HG03565 (cell line): ENCODE measurements around the gene DDX3X.
"Not testable (repeated sequence)": the region's sequence is repeated elsewhere in the genome, so short reads cannot be mapped to it uniquely, and the experiment has no call there.

Source experiments
- ATAC-seq: cut with Tn5 transposase; IDR thresholded peaks from one replicate; pipeline ENCODE4 v1.9.1; 2021; ENCODE audit warnings: mild to moderate bottlenecking, moderate library complexity; ENCODE audit not compliant: unreplicated experiment

DDX3X gene

DNA sequence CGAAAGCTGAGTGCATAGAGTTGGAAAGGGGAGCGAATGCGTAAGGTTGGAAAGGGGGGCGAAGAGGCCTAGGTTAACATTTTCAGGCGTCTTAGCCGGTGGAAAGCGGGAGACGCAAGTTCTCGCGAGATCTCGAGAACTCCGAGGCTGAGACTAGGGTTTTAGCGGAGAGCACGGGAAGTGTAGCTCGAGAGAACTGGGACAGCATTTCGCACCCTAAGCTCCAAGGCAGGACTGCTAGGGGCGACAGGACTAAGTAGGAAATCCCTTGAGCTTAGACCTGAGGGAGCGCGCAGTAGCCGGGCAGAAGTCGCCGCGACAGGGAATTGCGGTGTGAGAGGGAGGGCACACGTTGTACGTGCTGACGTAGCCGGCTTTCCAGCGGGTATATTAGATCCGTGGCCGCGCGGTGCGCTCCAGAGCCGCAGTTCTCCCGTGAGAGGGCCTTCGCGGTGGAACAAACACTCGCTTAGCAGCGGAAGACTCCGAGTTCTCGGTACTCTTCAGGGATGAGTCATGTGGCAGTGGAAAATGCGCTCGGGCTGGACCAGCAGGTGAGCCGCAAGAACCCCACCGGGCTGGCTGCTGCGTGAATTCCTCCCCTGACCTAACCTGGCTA, at the start of gene DDX3X:
Gene DDX3X, plus strand, starts transcription at position 419 of the 619 bp plus-strand sequence. Its CDS starts 91 bp downstream, at position 510.
- ATAC-seq: peak; percentile 38

- ATAC-seq: not testable (repeated sequence)
These were observed 48.0 kb upstream of the DDX3X start for GRCh38 chrX:41285928-41286327.

- ATAC-seq: no peak
These were observed 45.3 kb upstream of the DDX3X start for GRCh38 chrX:41288641-41289040.

GRCh38 chrX:41289095-41289494, 44.9 kb upstream of the DDX3X start:
- ATAC-seq: no peak

DNA sequence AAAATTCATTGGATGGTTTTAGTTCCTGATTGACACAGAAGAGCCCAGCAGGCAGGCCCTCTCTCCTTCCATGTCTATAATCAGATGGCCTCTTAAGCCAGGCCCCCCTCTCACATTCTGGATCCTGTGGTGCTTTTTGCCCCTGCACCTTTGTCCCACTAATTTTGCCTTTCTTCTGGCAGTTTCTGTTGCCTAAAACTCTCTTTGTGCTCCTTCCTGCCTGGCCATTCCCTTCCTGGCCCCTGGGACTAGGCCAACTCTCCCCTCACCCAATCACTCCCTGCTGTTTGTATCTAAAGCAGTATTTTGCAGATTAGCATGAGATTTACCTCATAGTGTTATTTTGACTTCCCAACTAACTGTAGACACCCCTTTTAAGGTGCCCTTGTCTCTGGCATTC, 42.7 kb upstream of the DDX3X start:
- ATAC-seq: no peak

DNA sequence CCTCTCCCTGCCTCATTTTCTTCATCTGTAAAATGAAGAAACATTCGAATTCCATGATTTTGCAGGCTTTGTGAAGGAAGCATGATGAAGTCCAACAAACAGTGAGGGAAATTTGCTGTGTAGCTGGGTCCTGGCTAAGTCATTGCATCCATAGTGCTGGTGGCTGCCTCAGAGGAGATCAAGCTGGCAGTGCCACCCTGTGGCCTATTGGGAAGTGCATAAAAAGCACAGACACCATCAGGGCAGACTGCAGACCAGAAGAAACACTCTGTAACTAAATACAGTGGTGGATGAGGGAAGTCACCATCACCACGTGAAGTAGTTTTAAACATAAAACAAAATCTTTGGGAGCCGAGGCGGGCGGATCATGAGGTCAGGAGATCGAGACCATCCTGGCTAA, 40.7 kb upstream of the DDX3X start:
- ATAC-seq: no peak

DNA sequence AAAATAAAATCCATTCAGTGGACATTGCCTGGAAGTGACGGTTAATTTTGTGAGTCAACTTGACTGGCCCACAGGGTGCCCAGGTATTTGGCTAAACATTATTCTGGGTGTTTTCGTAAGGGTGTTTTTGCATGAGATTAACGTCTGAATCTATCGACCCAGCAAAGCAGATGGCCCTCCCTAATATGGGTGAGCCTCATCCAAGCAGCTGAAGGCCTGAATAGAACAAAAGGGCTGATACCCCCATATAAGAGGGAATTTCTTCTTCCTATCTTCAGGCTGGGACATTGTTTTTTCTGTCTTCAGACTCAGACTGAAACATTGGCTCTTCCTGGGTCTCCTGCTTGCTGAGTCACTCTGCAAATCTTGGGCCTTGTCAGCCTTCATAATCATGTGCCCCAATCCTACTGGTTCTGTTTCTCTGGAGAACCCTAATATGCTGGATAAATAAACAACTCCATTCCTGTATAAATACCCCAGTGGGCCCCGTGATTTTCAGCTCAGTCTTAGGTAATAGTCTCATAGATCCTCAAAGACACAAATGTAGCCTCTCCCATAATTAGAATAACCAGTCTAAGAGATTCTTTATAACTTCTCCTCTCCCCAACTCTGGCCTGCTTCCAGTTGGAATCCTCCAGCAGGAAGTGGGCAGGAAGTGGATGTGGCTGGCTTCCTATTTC, 33.1 kb upstream of the DDX3X start:
- no peak for ATAC-seq

- ATAC-seq: no peak
These were observed 32.5 kb upstream of the DDX3X start for GRCh38 chrX:41301438-41301824.

DNA sequence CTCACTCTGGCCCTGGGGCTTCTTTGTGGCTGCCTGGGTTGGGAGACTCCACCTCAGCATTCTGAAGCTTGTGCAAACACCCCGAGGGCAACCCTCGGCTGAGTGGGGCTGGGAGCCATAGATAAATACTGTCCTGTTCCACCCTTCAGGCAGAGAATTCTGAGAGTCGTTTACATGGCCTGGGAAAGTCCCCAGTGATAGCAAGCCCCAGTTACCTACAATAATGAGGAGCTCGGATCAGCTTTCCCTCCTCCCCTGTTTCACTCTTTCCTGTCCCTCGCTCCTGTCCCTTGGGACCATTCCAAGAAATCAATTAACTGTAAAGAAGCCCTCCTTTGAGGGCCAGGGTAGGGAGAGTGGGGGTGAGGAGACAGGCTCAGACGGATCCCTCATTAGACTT, 31.6 kb upstream of the DDX3X start:
- no peak for ATAC-seq

GRCh38 chrX:41303013-41303412, 30.9 kb upstream of the DDX3X start:
- ATAC-seq: no peak

GRCh38 chrX:41304178-41304577, 29.8 kb upstream of the DDX3X start:
- ATAC-seq: no peak

DNA sequence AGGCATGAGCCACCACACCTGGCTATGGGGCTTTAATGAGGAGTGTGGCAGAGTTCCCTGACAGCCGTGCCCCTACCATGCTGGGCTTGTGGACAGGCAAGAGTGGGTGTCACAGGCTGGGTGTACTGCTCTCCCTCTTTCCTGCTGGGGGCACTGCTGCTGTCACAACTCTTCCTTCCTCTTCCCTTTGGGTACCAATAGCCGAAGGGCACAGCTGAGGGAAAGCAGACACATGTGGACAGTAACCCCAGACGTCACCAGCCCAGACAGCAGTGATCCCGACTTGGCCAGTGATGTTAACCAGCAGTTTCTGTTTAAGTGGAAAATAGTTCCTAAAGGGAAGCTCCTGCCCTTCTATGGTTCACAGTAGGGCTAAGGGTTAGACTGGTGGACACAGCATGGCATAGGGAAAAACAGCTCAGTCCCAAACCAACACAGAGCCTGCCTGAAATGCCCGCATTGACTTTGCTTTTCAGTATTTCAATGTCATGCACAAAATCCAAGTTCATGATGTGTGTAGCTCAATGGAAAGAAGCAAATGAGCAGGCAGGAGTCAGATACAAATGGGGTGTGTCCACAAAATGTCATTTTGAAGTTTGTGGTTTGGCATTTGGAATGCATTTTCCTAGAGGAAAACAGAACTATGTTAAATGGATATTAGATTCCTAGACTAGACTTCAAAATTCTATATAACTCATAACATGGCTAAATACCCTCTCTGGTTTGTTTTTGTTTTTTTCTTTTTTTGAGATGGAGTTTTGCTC, 24.9 kb upstream of the DDX3X start:
- no peak for ATAC-seq

GRCh38 chrX:41312786-41313185, 21.2 kb upstream of the DDX3X start:
- ATAC-seq: no peak

DNA sequence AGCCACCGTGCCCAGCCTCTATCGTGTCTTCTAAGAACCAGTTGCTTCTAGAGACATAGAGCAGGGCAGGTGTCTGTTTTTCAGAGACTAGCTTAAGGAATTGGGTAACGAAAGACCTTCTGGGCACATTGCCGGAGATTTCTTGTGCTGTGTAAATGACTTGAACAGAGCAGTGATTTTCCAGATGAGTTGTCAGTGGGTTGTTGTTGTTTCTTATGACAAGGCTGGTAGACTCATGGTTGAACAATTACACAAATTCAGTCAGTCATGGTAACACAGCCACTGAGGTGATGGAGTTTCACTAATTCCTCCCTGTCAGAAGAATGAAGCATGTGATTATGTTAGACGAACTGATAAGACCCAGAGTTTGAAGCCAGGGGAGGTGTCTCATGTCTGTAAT, 20.5 kb upstream of the DDX3X start:
- no peak for ATAC-seq

- no peak for ATAC-seq
These were observed 19.8 kb upstream of the DDX3X start for GRCh38 chrX:41314204-41314603.

- ATAC-seq: no peak
These were observed 19.1 kb upstream of the DDX3X start for GRCh38 chrX:41314881-41315280.

DNA sequence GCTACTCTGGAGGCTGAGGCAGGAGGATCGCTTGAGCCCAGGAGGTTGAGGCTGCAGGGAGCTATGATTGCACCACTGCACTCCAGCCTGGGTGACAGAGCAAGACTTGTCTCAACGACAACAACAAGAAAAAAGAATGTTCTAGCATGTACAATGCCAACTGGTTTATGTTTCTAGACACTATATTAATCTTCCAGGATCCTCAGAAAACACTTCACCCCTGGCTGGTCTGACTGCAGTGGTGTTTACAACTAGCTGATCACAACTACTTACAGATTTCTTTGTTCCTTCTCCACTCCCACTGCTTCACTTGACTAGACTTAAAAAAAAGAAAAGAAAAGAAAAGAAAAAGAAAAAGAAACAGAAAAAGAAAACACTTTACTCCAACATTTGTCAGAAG, 17.7 kb upstream of the DDX3X start:
- not testable (repeated sequence) for ATAC-seq

DNA sequence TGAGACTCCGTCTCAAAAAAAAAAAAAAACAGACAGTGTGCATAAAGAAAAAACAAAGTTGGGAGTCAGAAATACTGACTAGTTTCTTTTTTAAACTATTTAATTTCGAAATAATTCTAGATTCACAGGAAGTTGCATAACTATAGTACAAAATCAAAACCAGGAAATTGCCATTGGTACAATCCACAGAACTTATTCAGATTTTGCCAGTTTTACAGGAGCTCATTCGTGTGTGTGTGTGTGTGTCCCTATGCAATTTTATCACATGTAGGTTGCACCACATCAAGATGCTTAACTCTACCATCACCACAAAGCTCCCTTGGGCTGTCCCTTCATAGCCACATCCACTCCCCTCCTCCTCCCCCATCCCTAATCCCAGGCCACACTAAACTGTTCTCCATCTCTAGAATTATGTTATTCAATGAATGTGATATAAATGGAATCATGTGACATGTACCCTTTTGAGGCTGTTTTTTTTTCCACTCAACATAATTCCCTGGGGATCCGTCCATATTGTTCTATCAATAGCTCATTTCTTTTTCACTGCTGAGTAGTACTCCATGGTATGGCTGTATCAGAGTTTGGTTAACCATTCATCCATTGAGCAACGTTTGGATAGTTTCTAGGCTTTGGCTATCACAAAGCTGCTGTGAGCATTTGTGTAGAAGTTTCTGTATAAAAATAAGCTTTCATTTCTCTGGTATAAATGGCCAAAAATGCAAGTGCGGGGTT, 16.3 kb upstream of the DDX3X start:
- no peak for ATAC-seq

GRCh38 chrX:41320393-41320792, 13.6 kb upstream of the DDX3X start:
- ATAC-seq: no peak

- no peak for ATAC-seq
These were observed 10.9 kb upstream of the DDX3X start for GRCh38 chrX:41322821-41323603.

DNA sequence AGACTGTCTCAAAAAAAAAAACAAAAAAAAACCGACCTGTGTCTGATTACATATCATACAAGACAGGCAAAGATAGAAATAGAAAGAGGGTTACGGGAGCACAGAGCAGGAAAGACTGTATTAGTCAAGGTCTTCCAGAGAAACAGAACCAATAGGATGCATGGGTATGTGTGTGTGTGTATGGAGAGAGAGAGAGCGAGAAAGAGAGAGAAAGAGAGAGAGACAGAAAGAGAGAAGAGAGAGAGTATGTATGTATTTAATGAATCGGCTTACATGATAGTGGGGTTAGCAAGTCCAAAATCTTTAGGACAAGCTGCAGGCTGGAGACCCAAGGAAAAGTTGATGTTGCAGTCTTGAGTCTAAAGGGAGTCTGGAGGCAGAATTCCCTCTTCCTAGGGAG, 7.5 kb upstream of the DDX3X start:
- ATAC-seq: no peak
